Small intestine (tissue), 7 donors: ENCODE data around the gene LSAMP. TPM values are rescaled to one million over a fixed set of nuclear protein-coding genes. Genes with fewer than 3 reads are reported as not detected.

ENCODE experiments used
- DNase-seq, 2 donors: peaks; one replicate each; pipeline versions ENCODE4 v3.0.0 to v3.0.0-alpha.2; 2013
- FAIRE-seq: peaks from 2 replicates; lab custom pipeline; 2012; peaks lifted over from hg19 to GRCh38; lab: Jason Lieb, UNC
- H3K27ac ChIP-seq, 3 donors: one replicate each; pipeline ENCODE4 v1.5.1; 2013; ENCODE audit warnings: low read length in 2 of 3, mild to moderate bottlenecking in 2 of 3, control low read depth in 1 of 3, inconsistent platforms in 1 of 3, low read depth in 1 of 3, moderate library complexity in 1 of 3
- H3K27me3 ChIP-seq, 3 donors: one replicate each; pipeline ENCODE4 v1.6.1; 2013; ENCODE audit warnings: low read length in 3 of 3, inconsistent platforms in 1 of 3; ENCODE audit not compliant: control insufficient read depth in 3 of 3, insufficient read depth in 3 of 3
- H3K36me3 ChIP-seq, 3 donors: one replicate each; pipeline ENCODE4 v1.6.1; 2013; ENCODE audit warnings: low read length in 3 of 3, inconsistent platforms in 1 of 3, low read depth in 1 of 3, mild to moderate bottlenecking in 1 of 3, moderate library complexity in 1 of 3; ENCODE audit not compliant: control insufficient read depth in 3 of 3, insufficient read depth in 2 of 3
- H3K4me1 ChIP-seq, 3 donors: one replicate each; pipeline ENCODE4 v1.6.1; 2013; ENCODE audit warnings: low read length in 2 of 3, inconsistent platforms in 1 of 3, low read depth in 1 of 3, mild to moderate bottlenecking in 1 of 3, moderate library complexity in 1 of 3; ENCODE audit not compliant: control insufficient read depth in 3 of 3, insufficient read depth in 2 of 3
- H3K4me3 ChIP-seq, 3 donors: one replicate each; pipeline ENCODE4 v1.5.1; 2013; ENCODE audit warnings: low read length in 3 of 3, control low read depth in 1 of 3, inconsistent platforms in 1 of 3, low read depth in 1 of 3, mild to moderate bottlenecking in 1 of 3, moderate library complexity in 1 of 3
- H3K9me3 ChIP-seq, 2 donors: one replicate each; pipeline ENCODE4 v1.6.1; 2013; ENCODE audit warnings: low read depth in 1 of 2, low read length in 1 of 2; ENCODE audit not compliant: control insufficient read depth in 2 of 2, insufficient read depth in 1 of 2
- WGBS, 3 donors: extraction: QIAGEN DNeasy Blood & Tissue Kit; methylation state at CpG; one replicate each; pipeline ENCODE4 v1.1.7; 2013; 5-methylcytosine and 5-hydroxymethylcytosine counted together
- polyA plus RNA-seq, 4 donors: library from polyadenylated mRNA; stranded (reverse) in 3 of 4; unstranded in 1 of 4; fragments of 200-250 nt in 3 of 4; fragments of 120-200 nt in 1 of 4; gene quantifications; one replicate each; pipeline versions ENCODE4 v1.2.1 to v1.2.3, GENCODE V29; 2013
- donor health status: healthy with polysubstance abuse.
- donor health status: control.
- donor health status: control.
- donor health status: Bipolar disorder and iron deficiency.
- donor health status: healthy.

Gene LSAMP
- polyA plus RNA-seq, 4 donors: 0.27 to 2.9 (median 1.8) TPM; not detected in 1

- H3K27me3 ChIP-seq: no peaks in the 10 kb centered on the region
- no peak overlapping the region for H3K4me3 ChIP-seq
- no peaks in the 10 kb centered on the region for H3K36me3 ChIP-seq
- WGBS, 3 donors: 50 to 72% (median 54%) methylated on average over 3 of the region's 3 CpGs
- no peak for FAIRE-seq
- no peak overlapping the region for H3K27ac ChIP-seq
- no peaks in the 10 kb centered on the region for H3K9me3 ChIP-seq
- no peaks in the 10 kb centered on the region for H3K4me1 ChIP-seq
- DNase-seq: no peak
Measured at GRCh38 chr3:115898656-115899410, 546.5 kb downstream of the LSAMP start.

DNA sequence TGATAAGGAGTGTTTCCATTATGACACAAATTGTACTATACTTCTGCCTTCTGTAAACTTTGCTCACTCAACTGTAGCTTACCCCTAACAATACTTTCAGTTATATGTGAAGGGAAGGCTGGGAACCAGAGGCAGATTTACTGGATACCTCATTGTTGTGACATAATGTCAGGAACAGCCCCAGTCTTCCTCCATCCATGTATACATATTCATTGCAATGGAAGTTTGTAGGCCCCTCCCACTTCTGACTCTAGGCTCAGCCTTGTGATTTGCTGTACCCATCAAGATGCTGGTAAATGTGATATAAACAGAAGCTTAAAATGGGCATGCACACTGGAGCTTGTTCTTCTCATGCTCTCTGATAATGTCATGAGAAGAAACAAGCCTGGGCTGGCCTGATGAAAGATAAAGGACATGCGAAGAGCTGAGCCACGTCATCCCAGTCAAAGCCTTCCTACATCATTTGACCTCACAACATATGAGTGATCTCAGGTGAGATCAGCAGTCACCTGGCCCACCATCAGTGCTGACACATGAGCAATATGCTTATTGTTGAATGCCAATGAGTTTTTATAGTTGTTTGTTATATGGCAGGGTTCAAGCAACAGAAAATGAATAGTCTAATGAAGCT lies 554.2 kb downstream of the LSAMP start:
- FAIRE-seq: no peak
- no peaks in the 10 kb centered on the region for H3K9me3 ChIP-seq
- no peaks in the 10 kb centered on the region for H3K4me1 ChIP-seq
- 82 to 89% (median 85%) methylated on average over 2 of the region's 2 CpGs for WGBS, 3 donors
- no peaks in the 10 kb centered on the region for H3K27me3 ChIP-seq
- H3K4me3 ChIP-seq: no peak overlapping the region
- no peaks in the 10 kb centered on the region for H3K36me3 ChIP-seq
- DNase-seq: no peak
- no peak overlapping the region for H3K27ac ChIP-seq

GRCh38 chr3:115890579-115890978 lies 554.7 kb downstream of the LSAMP start:
- H3K9me3 ChIP-seq: no peaks in the 10 kb centered on the region
- 78% methylated on average over 2 of the region's 2 CpGs for WGBS, 3 donors
- FAIRE-seq: no peak
- DNase-seq: no peak
- no peaks in the 10 kb centered on the region for H3K4me1 ChIP-seq
- H3K27ac ChIP-seq: no peak overlapping the region
- H3K4me3 ChIP-seq: no peak overlapping the region
- no peaks in the 10 kb centered on the region for H3K27me3 ChIP-seq
- H3K36me3 ChIP-seq: no peaks in the 10 kb centered on the region

- Histone ChIP-seq H3K9me3 (no peaks in the 10 kb centered on the region), H3K27me3 (no peaks in the 10 kb centered on the region), H3K27ac (no peak overlapping the region), H3K4me1 (no peaks in the 10 kb centered on the region), H3K36me3 (no peaks in the 10 kb centered on the region), H3K4me3 (no peak overlapping the region)
- DNase-seq (no peak), FAIRE-seq (no peak)
- 44 to 75% (median 70%) methylated on average over 2 of the region's 2 CpGs for WGBS, 3 donors
Measured at GRCh38 chr3:115885621-115886020, 559.7 kb downstream of the LSAMP start.

- H3K4me1 ChIP-seq: no peaks in the 10 kb centered on the region
- DNase-seq: no peak
- FAIRE-seq: no peak
- H3K27ac ChIP-seq: no peak overlapping the region
- no peaks in the 10 kb centered on the region for H3K27me3 ChIP-seq
- WGBS, 3 donors: 24 to 30% (median 27%) methylated on average over 1 of the region's 1 CpG
- no peaks in the 10 kb centered on the region for H3K9me3 ChIP-seq
- no peaks in the 10 kb centered on the region for H3K36me3 ChIP-seq
- H3K4me3 ChIP-seq: no peak overlapping the region
Measured at GRCh38 chr3:115877615-115877899, 567.7 kb downstream of the LSAMP start.

DNA sequence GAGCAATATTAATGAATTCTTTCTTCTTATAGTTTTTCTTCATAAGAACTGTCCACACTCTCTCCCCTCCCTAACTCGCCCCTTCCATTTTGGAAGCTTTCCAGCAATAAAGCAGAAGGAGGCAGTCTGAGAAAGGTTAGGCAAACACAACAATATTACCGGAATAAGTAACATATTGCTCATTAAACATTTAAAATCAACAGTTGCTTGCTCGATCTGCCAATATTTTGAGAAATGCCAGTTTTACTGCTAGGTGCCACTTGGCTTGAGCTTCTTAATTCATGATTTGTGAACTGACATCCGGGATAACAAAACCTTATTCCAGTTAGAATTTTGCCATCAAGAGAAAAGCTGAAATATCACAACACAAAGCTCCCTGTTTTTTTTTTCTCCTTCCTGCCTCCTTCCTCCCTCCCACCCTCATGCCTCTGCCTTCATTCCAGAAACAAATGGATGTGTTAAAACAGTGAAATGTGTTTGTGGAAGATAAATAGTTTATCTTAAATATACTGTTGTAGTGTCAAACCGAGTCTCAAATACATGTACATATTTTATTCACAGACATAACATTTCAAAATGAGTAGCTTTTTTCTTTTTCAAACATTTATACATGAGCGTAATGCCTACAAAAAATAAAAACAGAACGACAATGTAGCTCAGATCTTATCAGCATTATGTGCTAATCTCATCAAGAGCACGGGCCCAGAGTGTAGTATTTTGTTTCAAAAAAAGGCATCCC lies 568.2 kb downstream of the LSAMP start:
- H3K27me3 ChIP-seq: no peaks in the 10 kb centered on the region
- H3K4me1 ChIP-seq: no peaks in the 10 kb centered on the region
- no peaks in the 10 kb centered on the region for H3K9me3 ChIP-seq
- H3K36me3 ChIP-seq: no peaks in the 10 kb centered on the region
- DNase-seq (no peak), FAIRE-seq (no peak)
- H3K27ac ChIP-seq: no peak overlapping the region
- H3K4me3 ChIP-seq: no peak overlapping the region
- 14 to 16% (median 15%) methylated on average over 8 of the region's 8 CpGs for WGBS, 3 donors

DNA sequence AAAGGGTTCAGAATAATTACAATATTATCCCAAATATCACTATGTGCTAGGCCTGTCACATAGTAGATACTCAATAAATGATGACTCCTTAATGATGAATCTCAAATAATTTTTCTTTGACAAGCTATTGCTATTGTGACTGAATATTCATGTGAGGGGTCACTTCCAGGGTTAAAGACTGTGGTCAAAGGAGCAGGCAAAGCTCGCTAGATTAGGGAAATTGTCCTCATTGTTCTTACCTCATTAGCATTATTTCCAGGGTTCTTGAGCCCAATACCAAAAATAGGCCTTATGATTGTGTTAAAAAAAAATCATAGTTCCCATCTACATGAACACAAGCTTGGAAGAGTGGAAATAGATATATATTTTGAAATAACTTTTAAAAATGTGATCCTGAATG lies 569.8 kb downstream of the LSAMP start:
- Histone ChIP-seq H3K36me3 (no peaks in the 10 kb centered on the region), H3K4me1 (no peaks in the 10 kb centered on the region), H3K27me3 (no peaks in the 10 kb centered on the region), H3K4me3 (no peak overlapping the region), H3K27ac (no peak overlapping the region), H3K9me3 (no peaks in the 10 kb centered on the region)
- FAIRE-seq (no peak), DNase-seq (no peak)
- WGBS, 3 donors: 35 to 76% (median 55%) methylated on average over 1 of the region's 1 CpG

DNA sequence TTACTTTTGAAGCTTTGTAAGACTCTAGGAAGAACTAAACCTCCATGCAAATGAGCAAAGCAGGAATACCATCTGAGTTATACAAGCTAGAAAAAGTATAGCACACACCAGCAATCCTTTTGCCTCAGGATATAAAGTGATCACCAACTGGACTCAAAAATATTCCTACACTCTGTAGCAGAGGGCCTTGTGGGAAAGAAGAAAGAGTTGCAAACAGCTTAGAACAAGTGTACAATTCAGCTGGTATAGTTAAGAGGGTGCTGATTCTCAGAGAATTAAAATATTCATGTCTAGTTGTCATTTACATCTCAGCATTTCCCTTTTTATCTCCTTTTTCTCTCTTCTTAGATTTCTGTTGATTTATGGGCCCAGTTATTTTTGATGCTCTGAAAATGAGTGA lies 573.6 kb downstream of the LSAMP start:
- DNase-seq (no peak), FAIRE-seq (no peak)
- no peaks in the 10 kb centered on the region for H3K4me1 ChIP-seq
- no peaks in the 10 kb centered on the region for H3K9me3 ChIP-seq
- H3K27ac ChIP-seq: no peak overlapping the region
- no peaks in the 10 kb centered on the region for H3K27me3 ChIP-seq
- no peak overlapping the region for H3K4me3 ChIP-seq
- H3K36me3 ChIP-seq: no peaks in the 10 kb centered on the region
